ENCODE measurements around the gene KIF2A. TPM values are rescaled to one million over a fixed set of nuclear protein-coding genes. Genes with fewer than 3 reads are reported as not detected.
A peak's percentile ranks its signal among the peaks of the same experiment; 100 is the strongest.

Gene KIF2A
- total RNA-seq, 1 experiment from 2014 or later: 86.1 TPM

GRCh38 chr5:62334082-62334481 is 28.1 kb downstream of the KIF2A start:
- H3K4me1 ChIP-seq (ENCODE audit: insufficient read depth, low read length): no peaks in the 10 kb centered on the region
- no peak overlapping the region for H3K4ac ChIP-seq (ENCODE audit: low read depth, low read length)
- H2BK5ac ChIP-seq (ENCODE audit: insufficient read length, low read length): no peak overlapping the region
- H3K23me2 ChIP-seq (ENCODE audit: insufficient read length, low read depth, low read length, poor library complexity, severe bottlenecking): no peaks in the 10 kb centered on the region
- H4K5ac ChIP-seq (ENCODE audit: insufficient read length, low read depth, low read length): no peak overlapping the region
- no peak overlapping the region for H3K14ac ChIP-seq (ENCODE audit: insufficient read depth, low read length)
- no peak overlapping the region for H2BK15ac ChIP-seq (ENCODE audit: low read depth, low read length)
- H2BK20ac ChIP-seq (ENCODE audit: low read depth, low read length, poor library complexity, severe bottlenecking): no peak overlapping the region
- no CpG with 5 or more reads among the region's 2 CpGs for WGBS (ENCODE audit: extremely low coverage, insufficient read length, low lambda C conversion rate)
- H4K8ac ChIP-seq (replicated peaks; ENCODE audit: insufficient read length, low read depth, low read length): no peak overlapping the region
- H3K4me1 Mint-ChIP-seq: peaks cover 0 to 3% of the 10 kb centered on the region in 2 experiments; a peak in 2 of 4 replicates
- H4K91ac ChIP-seq (ENCODE audit: insufficient read length, low read depth, low read length): no peak overlapping the region
- H3K36me3 Mint-ChIP-seq (ENCODE audit: insufficient read depth in 1 of 3, low read depth in 3 of 3): peaks cover 10 to 18% (median 13%) of the 10 kb centered on the region in 3 experiments; a peak in 5 of 7 replicates
- H3K79me1 ChIP-seq (ENCODE audit: insufficient read depth, low read depth, low read length, poor library complexity, severe bottlenecking): peaks cover 9% of the 10 kb centered on the region
- no peaks in the 10 kb centered on the region for H3K9me3 Mint-ChIP-seq
- no peak overlapping the region for H2BK120ac ChIP-seq (ENCODE audit: low read depth, low read length, poor library complexity, severe bottlenecking)
- no peaks in the 10 kb centered on the region for H3K27me3 ChIP-seq (ENCODE audit: insufficient read depth, low read length)
- H3K9me3 ChIP-seq (ENCODE audit: control insufficient read depth, low read depth, low read length): no peaks in the 10 kb centered on the region
- peak overlapping the region in 1 of 3 experiments; percentile 62; a peak in 2 of 7 replicates for H3K27ac Mint-ChIP-seq
- H2AFZ ChIP-seq (ENCODE audit: low read length): no peak overlapping the region
- no peak for TF ChIP-seq CTCF (conservative IDR thresholded peaks at IDR 0.05)
- H2AK5ac ChIP-seq (ENCODE audit: insufficient read length, low read length): no peak overlapping the region
- no peak overlapping the region for H3K9ac ChIP-seq (ENCODE audit: extremely low read depth, insufficient read length, low read length)
- H4K20me1 ChIP-seq (ENCODE audit: control insufficient read depth, insufficient read depth, insufficient read length): no peaks in the 10 kb centered on the region
- no peak overlapping the region for H3K18ac ChIP-seq (ENCODE audit: insufficient read length, low read depth, low read length)
- no peak overlapping the region for H3T11ph ChIP-seq (ENCODE audit: low read length)
- H3K79me2 ChIP-seq (ENCODE audit: insufficient read depth, low read length): peaks cover 11% of the 10 kb centered on the region; the same call in 1 of the 2 replicates
- no peak overlapping the region for H3K23ac ChIP-seq (ENCODE audit: insufficient read length, low read depth, low read length)
- DNase-seq: no peak
- H3K4me2 ChIP-seq (ENCODE audit: insufficient read depth, insufficient read length, low read length): no peak overlapping the region
- H2BK12ac ChIP-seq (ENCODE audit: insufficient read length, low read depth, low read length): no peak overlapping the region
- H3K27ac ChIP-seq (ENCODE audit: insufficient read length, low read depth, low read length): no peak overlapping the region
- no peaks in the 10 kb centered on the region for H3K27me3 Mint-ChIP-seq (ENCODE audit: low read depth)
- H3K56ac ChIP-seq (ENCODE audit: insufficient read length, low read depth, low read length): no peak overlapping the region
- H3K4me3 Mint-ChIP-seq: no peak overlapping the region

Measured in H9 (cell line).